Measurements from ENCODE around the gene SCAMP4.

DNA sequence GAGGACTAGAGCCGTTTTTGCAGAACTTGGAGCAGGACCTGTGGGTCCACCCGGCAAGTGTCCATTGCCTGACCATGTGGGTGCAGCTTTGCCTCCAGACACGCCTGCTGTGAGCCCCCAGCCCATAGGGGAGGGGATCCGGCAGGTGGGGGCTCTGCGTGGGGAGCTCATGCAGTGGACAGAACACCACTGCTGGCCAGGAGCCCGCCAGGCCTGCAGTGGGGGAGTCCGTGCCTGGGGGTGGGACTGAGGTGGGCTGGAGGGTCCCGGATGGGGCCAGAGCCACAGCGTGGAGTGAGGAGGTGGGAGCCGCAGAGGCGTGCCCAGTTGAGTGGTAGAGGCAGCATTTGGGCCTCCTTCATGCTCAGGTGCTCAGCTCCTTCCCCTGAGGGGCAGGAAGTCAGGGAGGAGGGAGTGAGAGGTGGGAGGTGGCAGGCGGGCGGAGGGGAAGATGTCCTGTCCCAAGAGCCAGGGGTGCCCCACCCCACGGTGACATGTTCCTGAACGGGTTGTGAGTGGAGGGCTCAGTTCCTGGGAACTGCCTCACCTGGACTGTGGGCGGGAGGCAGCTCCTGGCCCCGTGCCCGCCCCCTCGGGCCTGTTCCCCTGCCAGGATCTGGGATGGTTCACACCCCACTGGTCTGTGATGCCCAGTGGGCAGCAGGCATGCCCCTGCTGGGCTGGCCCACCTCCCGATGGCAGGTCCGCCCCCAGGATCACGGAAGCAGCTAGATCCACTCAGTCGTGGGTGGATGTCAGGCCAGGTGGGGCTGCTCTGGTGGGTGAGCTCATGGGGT lies 8.8 kb downstream of the SCAMP4 start:
- TF ChIP-seq, protein P1, sequence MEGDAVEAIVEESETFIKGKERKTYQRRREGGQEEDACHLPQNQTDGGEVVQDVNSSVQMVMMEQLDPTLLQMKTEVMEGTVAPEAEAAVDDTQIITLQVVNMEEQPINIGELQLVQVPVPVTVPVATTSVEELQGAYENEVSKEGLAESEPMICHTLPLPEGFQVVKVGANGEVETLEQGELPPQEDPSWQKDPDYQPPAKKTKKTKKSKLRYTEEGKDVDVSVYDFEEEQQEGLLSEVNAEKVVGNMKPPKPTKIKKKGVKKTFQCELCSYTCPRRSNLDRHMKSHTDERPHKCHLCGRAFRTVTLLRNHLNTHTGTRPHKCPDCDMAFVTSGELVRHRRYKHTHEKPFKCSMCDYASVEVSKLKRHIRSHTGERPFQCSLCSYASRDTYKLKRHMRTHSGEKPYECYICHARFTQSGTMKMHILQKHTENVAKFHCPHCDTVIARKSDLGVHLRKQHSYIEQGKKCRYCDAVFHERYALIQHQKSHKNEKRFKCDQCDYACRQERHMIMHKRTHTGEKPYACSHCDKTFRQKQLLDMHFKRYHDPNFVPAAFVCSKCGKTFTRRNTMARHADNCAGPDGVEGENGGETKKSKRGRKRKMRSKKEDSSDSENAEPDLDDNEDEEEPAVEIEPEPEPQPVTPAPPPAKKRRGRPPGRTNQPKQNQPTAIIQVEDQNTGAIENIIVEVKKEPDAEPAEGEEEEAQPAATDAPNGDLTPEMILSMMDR (IDR thresholded peaks at IDR 0.05; ENCODE audit: low read depth, low read length): no peak
- no peak for TF ChIP-seq EZH2phosphoT487 (IDR thresholded peaks at IDR 0.05; ENCODE audit: low read depth)

All from OCI-LY3 (cell line).